ENCODE data around the gene NMB. TPM values are rescaled to one million over a fixed set of nuclear protein-coding genes. Genes with fewer than 3 reads are reported as not detected.

NMB gene
- total and polyA plus RNA-seq, 2 of the 13 experiments (the other 11 are each of a cell fraction or from before 2014, with no cell fraction given): 10.4 to 25.4 TPM

- no peak for TF ChIP-seq AFF4 (CRISPR knock-in tag; IDR thresholded peaks at IDR 0.05)
- TF ChIP-seq, protein P1, sequence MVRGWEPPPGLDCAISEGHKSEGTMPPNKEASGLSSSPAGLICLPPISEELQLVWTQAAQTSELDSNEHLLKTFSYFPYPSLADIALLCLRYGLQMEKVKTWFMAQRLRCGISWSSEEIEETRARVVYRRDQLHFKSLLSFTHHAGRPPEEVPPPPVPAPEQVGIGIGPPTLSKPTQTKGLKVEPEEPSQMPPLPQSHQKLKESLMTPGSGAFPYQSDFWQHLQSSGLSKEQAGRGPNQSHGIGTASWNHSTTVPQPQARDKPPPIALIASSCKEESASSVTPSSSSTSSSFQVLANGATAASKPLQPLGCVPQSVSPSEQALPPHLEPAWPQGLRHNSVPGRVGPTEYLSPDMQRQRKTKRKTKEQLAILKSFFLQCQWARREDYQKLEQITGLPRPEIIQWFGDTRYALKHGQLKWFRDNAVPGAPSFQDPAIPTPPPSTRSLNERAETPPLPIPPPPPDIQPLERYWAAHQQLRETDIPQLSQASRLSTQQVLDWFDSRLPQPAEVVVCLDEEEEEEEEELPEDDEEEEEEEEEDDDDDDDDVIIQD (CRISPR knock-in tag; IDR thresholded peaks at IDR 0.05; ENCODE audit: low read depth): no peak; the same call in 1 of the 2 replicates
- TF ChIP-seq CSRNP1 (CRISPR knock-in tag; IDR thresholded peaks at IDR 0.05): 0 out of 2 replicates have a peak, but pooled peaks have one; percentile 41
- TF ChIP-seq ASH2L (IDR thresholded peaks at IDR 0.05; ENCODE audit: insufficient read length, low read depth, low read length): peak; percentile 90
- TF ChIP-seq MAFK (conservative IDR thresholded peaks at IDR 0.05 in 1 of 2, IDR thresholded peaks at IDR 0.05 in 1 of 2; ENCODE audit: low read length in 2 of 2): no peak
- TF ChIP-seq ZNF549 (CRISPR knock-in tag; IDR thresholded peaks at IDR 0.05): no peak
- no peak for TF ChIP-seq ZNF432 (CRISPR knock-in tag; IDR thresholded peaks at IDR 0.05; ENCODE audit: borderline replicate concordance)
- peak; percentile 66 for TF ChIP-seq ZNF18 (CRISPR knock-in tag; IDR thresholded peaks at IDR 0.05; ENCODE audit: insufficient replicate concordance)
- peak; percentile 87; the same call in 1 of the 2 replicates for TF ChIP-seq NCOA1 (CRISPR knock-in tag; IDR thresholded peaks at IDR 0.05)
- 0 out of 2 replicates have a peak, but pooled peaks have one; percentile 45 for TF ChIP-seq SNAPC2 (CRISPR knock-in tag; IDR thresholded peaks at IDR 0.05)
- TF ChIP-seq CBX2 (IDR thresholded peaks at IDR 0.05; ENCODE audit: low read depth, low read length): no peak
- no peak for TF ChIP-seq CBX2 (CRISPR knock-in tag; IDR thresholded peaks at IDR 0.05; ENCODE audit: low read depth)
- TF ChIP-seq ZNF335 (CRISPR knock-in tag; IDR thresholded peaks at IDR 0.05): no peak; the same call in 1 of the 2 replicates
- TF ChIP-seq TARDBP (CRISPR knock-in tag; IDR thresholded peaks at IDR 0.05): peak; percentile 90
- peak; percentile 94 for TF ChIP-seq NR2F2 (IDR thresholded peaks at IDR 0.05; ENCODE audit: borderline replicate concordance, low read depth)
- TF ChIP-seq ZNF720 (CRISPR knock-in tag; IDR thresholded peaks at IDR 0.05): no peak
- peak; percentile 63; the same call in 1 of the 2 replicates for TF ChIP-seq YEATS2 (CRISPR knock-in tag; IDR thresholded peaks at IDR 0.05; ENCODE audit: borderline replicate concordance)
- peak; percentile 69; the same call in 1 of the 2 replicates for TF ChIP-seq HOXA3 (CRISPR knock-in tag; IDR thresholded peaks at IDR 0.05)
- no peak for TF ChIP-seq ZNF577 (CRISPR knock-in tag; IDR thresholded peaks at IDR 0.05; ENCODE audit: borderline replicate concordance, low read depth)
- TF ChIP-seq GPN1 (CRISPR knock-in tag; IDR thresholded peaks at IDR 0.05; ENCODE audit: borderline replicate concordance): no peak
- TF ChIP-seq ZNF782 (CRISPR knock-in tag; IDR thresholded peaks at IDR 0.05; ENCODE audit: borderline replicate concordance): no peak
- TF ChIP-seq HNF4G (IDR thresholded peaks at IDR 0.05; ENCODE audit: borderline replicate concordance, low read depth, low read length): peak; percentile 96
- TF ChIP-seq HNF4G (CRISPR knock-in tag; IDR thresholded peaks at IDR 0.05; ENCODE audit: borderline replicate concordance, low read depth): peak; percentile 93
Measured at GRCh38 chr15:84606653-84607120, 51.3 kb downstream of the NMB start (continued).
